ENCODE results near the gene HCST.

The HCST gene

GRCh38 chr19:35940839-35941238 lies 38.5 kb downstream of the HCST start:
- no peak for DNase-seq (ENCODE audit: low read depth)
- TF ChIP-seq, protein P1, sequence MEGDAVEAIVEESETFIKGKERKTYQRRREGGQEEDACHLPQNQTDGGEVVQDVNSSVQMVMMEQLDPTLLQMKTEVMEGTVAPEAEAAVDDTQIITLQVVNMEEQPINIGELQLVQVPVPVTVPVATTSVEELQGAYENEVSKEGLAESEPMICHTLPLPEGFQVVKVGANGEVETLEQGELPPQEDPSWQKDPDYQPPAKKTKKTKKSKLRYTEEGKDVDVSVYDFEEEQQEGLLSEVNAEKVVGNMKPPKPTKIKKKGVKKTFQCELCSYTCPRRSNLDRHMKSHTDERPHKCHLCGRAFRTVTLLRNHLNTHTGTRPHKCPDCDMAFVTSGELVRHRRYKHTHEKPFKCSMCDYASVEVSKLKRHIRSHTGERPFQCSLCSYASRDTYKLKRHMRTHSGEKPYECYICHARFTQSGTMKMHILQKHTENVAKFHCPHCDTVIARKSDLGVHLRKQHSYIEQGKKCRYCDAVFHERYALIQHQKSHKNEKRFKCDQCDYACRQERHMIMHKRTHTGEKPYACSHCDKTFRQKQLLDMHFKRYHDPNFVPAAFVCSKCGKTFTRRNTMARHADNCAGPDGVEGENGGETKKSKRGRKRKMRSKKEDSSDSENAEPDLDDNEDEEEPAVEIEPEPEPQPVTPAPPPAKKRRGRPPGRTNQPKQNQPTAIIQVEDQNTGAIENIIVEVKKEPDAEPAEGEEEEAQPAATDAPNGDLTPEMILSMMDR (IDR thresholded peaks at IDR 0.05; ENCODE audit: insufficient read depth, low read depth, low read length, missing control alignments) = no peak
- no peak overlapping the region for H3K4me3 ChIP-seq (ENCODE audit: low read depth, low read length)

DNA sequence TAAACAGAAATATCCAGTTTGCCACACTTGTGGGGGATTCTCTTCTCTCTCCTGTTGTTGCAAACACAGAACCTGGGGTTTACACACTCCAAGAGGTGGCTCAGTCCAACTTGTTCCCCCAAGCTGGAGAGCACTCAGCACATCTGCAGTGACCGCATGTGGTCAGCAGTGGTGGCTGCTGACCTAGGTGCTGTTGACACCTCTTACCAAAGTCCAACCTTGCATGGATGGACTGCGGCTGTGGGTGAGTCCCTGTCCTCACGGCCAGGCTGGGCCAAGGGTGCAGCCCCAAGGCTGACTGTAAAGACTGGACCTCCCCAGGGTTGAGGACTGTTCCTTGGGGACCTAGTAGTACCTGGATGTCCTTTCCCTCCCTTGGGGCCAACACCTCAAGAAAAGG lies 39.9 kb downstream of the HCST start:
- TF ChIP-seq, protein P1 (IDR thresholded peaks at IDR 0.05; ENCODE audit: insufficient read depth, low read depth, low read length, missing control alignments) = no peak
- DNase-seq (ENCODE audit: low read depth) = no peak
- H3K4me3 ChIP-seq (ENCODE audit: low read depth, low read length) = no peak overlapping the region

- TF ChIP-seq, protein P1 (IDR thresholded peaks at IDR 0.05; ENCODE audit: insufficient read depth, low read depth, low read length, missing control alignments) = no peak
- no peak overlapping the region for H3K4me3 ChIP-seq (ENCODE audit: low read depth, low read length)
- DNase-seq (ENCODE audit: low read depth) = no peak
Observed at GRCh38 chr19:35943321-35944301, 41.3 kb downstream of the HCST start.

DNA sequence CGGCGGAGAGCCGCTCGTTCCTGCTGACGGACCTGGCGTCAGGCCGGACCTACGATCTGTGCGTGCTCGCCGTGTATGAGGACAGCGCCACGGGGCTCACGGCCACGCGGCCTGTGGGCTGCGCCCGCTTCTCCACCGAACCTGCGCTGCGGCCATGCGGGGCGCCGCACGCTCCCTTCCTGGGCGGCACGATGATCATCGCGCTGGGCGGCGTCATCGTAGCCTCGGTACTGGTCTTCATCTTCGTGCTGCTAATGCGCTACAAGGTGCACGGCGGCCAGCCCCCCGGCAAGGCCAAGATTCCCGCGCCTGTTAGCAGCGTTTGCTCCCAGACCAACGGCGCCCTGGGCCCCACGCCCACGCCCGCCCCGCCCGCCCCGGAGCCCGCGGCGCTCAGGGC lies 42.2 kb downstream of the HCST start:
- no peak overlapping the region for H3K4me3 ChIP-seq (ENCODE audit: low read depth, low read length)
- TF ChIP-seq, protein P1 (IDR thresholded peaks at IDR 0.05; ENCODE audit: insufficient read depth, low read depth, low read length, missing control alignments) = no peak
- DNase-seq (ENCODE audit: low read depth) = no peak

DNA sequence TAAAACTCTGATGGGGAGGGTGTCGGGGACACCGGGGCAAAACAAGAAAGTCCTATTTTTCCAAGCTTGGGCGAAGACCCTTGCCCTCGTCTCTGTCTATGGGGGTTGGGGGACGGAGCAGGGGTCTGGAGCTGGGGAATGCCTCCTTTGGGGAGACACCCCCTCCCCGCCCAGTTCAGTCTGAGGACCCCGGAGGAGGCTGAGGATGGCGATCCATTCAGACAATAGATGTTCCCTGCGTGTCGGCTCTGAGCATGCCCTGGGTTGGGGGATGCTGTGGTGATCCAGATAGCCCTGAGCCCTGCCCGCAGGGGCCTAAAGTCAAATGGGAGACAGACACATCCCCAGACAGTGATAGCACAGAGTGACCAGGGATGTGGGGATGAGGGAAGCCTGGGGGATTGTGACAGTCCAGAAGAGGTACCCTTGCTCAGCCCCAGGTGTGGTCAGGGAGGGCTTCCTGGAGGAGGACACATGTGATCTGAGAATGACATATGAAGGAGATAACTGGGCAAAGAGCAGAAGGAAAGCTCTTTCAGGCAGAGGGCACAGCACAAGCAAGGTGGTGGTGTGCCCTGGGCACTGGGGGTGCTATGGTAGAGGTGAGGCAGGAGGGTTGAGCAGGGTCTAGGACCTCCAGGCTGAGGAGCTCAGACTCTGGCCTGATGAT lies 42.9 kb downstream of the HCST start:
- no peak for DNase-seq (ENCODE audit: low read depth)
- H3K4me3 ChIP-seq (ENCODE audit: low read depth, low read length) = no peak overlapping the region
- TF ChIP-seq, protein P1 (IDR thresholded peaks at IDR 0.05; ENCODE audit: insufficient read depth, low read depth, low read length, missing control alignments) = no peak

DNA sequence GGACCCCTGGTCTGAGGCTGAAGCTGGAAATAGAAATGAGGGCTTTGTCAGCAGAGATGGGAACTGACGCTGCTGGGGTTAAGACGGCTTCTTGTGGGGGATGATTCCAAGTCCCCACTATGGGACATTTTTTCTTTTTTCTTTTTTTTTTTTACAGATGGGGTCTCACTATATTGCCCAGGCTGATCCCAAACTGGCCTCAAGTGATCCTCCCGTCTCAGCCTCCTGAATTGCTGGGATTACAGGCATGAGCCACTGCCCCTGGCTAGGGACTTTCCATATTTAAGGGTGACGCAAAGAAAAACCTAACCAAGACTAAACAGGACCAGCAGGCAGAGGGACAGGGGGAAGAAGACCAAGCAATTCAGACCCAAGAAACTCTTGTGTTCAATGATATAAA lies 43.9 kb downstream of the HCST start:
- H3K4me3 ChIP-seq (ENCODE audit: low read depth, low read length) = no peak overlapping the region
- no peak for DNase-seq (ENCODE audit: low read depth)
- TF ChIP-seq, protein P1 (IDR thresholded peaks at IDR 0.05; ENCODE audit: insufficient read depth, low read depth, low read length, missing control alignments) = no peak

Measured in GM12865 (cell line).